Calu3 (cell line): ENCODE data around the gene NMNAT1. TPM values are rescaled to one million over a fixed set of nuclear protein-coding genes. Genes with fewer than 3 reads are reported as not detected.

Experiments
- BruUV-seq: library from RNA; stranded (reverse); fragments of 400-500 nt; replicated peaks from 2 replicates; lab custom pipeline; 2021; lab: Mats Ljungman, UMichigan
- CTCF ChIA-PET: fragments of 300-600 bp; sonication (Branson Sonifier 250); formaldehyde crosslinking; loops from one replicate; lab custom pipeline; 2022; ENCODE audit warnings: antibody characterized with exemption; lab: Charles Lee
- DNase-seq: peaks from one replicate; pipeline ENCODE4 v3.0.0; 2022
- H3K27ac Mint-ChIP-seq: one replicate; pipeline ENCODE4 v1.8.0; 2022; ENCODE audit warnings: mixed read lengths; ENCODE audit not compliant: unreplicated experiment
- H3K27me3 Mint-ChIP-seq: one replicate; pipeline ENCODE4 v1.8.0; 2022; ENCODE audit warnings: mixed read lengths; ENCODE audit not compliant: unreplicated experiment
- H3K36me3 Mint-ChIP-seq: one replicate; pipeline ENCODE4 v1.8.0; 2022; ENCODE audit warnings: mild to moderate bottlenecking, moderate library complexity, mixed read lengths; ENCODE audit not compliant: insufficient read depth, unreplicated experiment
- H3K4me1 Mint-ChIP-seq: one replicate; pipeline ENCODE4 v1.8.0; 2022; ENCODE audit warnings: mild to moderate bottlenecking, low read depth, mixed read lengths; ENCODE audit not compliant: unreplicated experiment
- H3K4me3 Mint-ChIP-seq: one replicate; pipeline ENCODE4 v1.8.0; 2022; ENCODE audit warnings: mild to moderate bottlenecking, low read depth, moderate library complexity, mixed read lengths; ENCODE audit not compliant: unreplicated experiment
- H3K9me3 Mint-ChIP-seq: one replicate; pipeline ENCODE4 v1.8.0; 2022; ENCODE audit warnings: low read depth, mixed read lengths; ENCODE audit not compliant: unreplicated experiment
- CTCF ChIP-seq: fragments of 200-600 bp; IDR thresholded peaks from one replicate; pipeline ENCODE4 v1.8.0; 2022; ENCODE audit warnings: antibody characterized with exemption; ENCODE audit not compliant: unreplicated experiment
- intact Hi-C: fragments of 100-400 bp; cut with micrococcal nuclease; formaldehyde crosslinking; loops from one replicate; pipeline ENCODE4 v1.10.0; 2022; ENCODE audit not compliant: unreplicated experiment
- total RNA-seq: library from RNA; stranded (reverse); gene quantifications from 2 replicates; pipeline ENCODE4 v1.2.3, GENCODE V29; 2022

NMNAT1 gene
- total RNA-seq, 1 experiment from 2014 or later: 5.7 TPM

- Mint-ChIP-seq H3K4me1 (peaks cover 8% of the 10 kb centered on the region), H3K36me3 (peaks cover 21% of the 10 kb centered on the region), H3K4me3 (no peak overlapping the region), H3K27ac (no peak overlapping the region), H3K9me3 (no peaks in the 10 kb centered on the region), H3K27me3 (no peaks in the 10 kb centered on the region)
- no peak for TF ChIP-seq CTCF
- BruUV-seq: no TSS peak
- CTCF ChIA-PET: no interaction called here
- intact Hi-C loops: no loop called here
- no peak for DNase-seq
These were observed 3.0 kb downstream of the NMNAT1 start for GRCh38 chr1:9946315-9946714.

GRCh38 chr1:9957726-9958125 lies 14.5 kb downstream of the NMNAT1 start:
- H3K9me3 Mint-ChIP-seq: no peaks in the 10 kb centered on the region
- CTCF ChIA-PET: no interaction called here
- H3K36me3 Mint-ChIP-seq: no peaks in the 10 kb centered on the region
- no peaks in the 10 kb centered on the region for H3K4me1 Mint-ChIP-seq
- no peaks in the 10 kb centered on the region for H3K27me3 Mint-ChIP-seq
- no TSS peak for BruUV-seq
- intact Hi-C loops: no loop called here
- H3K4me3 Mint-ChIP-seq: no peak overlapping the region
- H3K27ac Mint-ChIP-seq: no peak overlapping the region
- no peak for TF ChIP-seq CTCF
- no peak for DNase-seq

- TF ChIP-seq CTCF: no peak
- Mint-ChIP-seq H3K9me3 (no peaks in the 10 kb centered on the region), H3K27me3 (no peaks in the 10 kb centered on the region), H3K4me3 (no peak overlapping the region), H3K27ac (no peak overlapping the region), H3K4me1 (no peaks in the 10 kb centered on the region), H3K36me3 (no peaks in the 10 kb centered on the region)
- intact Hi-C loops: no loop called here
- no peak for DNase-seq
- CTCF ChIA-PET: no interaction called here
- BruUV-seq: no TSS peak
These were observed 16.7 kb downstream of the NMNAT1 start for GRCh38 chr1:9960011-9960410.

- Mint-ChIP-seq H3K9me3 (no peaks in the 10 kb centered on the region), H3K27me3 (no peaks in the 10 kb centered on the region), H3K27ac (no peak overlapping the region), H3K36me3 (no peaks in the 10 kb centered on the region), H3K4me1 (no peaks in the 10 kb centered on the region), H3K4me3 (no peak overlapping the region)
- no peak for DNase-seq
- intact Hi-C loops: no loop called here
- TF ChIP-seq CTCF: no peak
- CTCF ChIA-PET: no interaction called here
- BruUV-seq: no TSS peak
These were observed 17.7 kb downstream of the NMNAT1 start for GRCh38 chr1:9960706-9961562.
